ENCODE results near the gene NOL4L.

DNA sequence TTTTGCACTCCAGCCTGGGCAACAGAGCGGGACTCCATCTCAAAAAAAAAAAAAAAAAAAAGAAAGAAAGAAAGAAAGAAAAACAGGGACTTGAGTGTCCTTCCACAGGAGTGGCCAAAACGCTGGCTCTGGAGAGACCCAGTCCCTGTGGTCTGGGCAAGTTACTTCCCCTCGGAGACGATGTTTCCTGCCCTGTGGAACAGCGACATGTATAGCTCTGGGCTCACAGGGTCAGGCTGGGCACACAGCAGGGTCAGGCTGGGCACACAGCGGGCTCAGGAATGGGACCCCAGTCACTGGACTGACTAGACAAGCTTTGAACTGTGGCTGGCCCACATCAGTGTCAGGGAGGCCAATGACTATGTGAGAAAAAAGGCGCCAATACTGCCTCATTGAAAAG, 116.3 kb downstream of the NOL4L start:
- TF ChIP-seq, protein P1, sequence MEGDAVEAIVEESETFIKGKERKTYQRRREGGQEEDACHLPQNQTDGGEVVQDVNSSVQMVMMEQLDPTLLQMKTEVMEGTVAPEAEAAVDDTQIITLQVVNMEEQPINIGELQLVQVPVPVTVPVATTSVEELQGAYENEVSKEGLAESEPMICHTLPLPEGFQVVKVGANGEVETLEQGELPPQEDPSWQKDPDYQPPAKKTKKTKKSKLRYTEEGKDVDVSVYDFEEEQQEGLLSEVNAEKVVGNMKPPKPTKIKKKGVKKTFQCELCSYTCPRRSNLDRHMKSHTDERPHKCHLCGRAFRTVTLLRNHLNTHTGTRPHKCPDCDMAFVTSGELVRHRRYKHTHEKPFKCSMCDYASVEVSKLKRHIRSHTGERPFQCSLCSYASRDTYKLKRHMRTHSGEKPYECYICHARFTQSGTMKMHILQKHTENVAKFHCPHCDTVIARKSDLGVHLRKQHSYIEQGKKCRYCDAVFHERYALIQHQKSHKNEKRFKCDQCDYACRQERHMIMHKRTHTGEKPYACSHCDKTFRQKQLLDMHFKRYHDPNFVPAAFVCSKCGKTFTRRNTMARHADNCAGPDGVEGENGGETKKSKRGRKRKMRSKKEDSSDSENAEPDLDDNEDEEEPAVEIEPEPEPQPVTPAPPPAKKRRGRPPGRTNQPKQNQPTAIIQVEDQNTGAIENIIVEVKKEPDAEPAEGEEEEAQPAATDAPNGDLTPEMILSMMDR (IDR thresholded peaks at IDR 0.05) = no peak
- TF ChIP-seq POLR2A (IDR thresholded peaks at IDR 0.05) (no peak), POLR2AphosphoS5 (IDR thresholded peaks at IDR 0.05) (no peak)
